ENCODE data around the gene IRS2. TPM values are rescaled to one million over a fixed set of nuclear protein-coding genes. Genes with fewer than 3 reads are reported as not detected.

Gene IRS2
- total RNA-seq, 1 experiment from 2014 or later: 9.2 TPM

DNA sequence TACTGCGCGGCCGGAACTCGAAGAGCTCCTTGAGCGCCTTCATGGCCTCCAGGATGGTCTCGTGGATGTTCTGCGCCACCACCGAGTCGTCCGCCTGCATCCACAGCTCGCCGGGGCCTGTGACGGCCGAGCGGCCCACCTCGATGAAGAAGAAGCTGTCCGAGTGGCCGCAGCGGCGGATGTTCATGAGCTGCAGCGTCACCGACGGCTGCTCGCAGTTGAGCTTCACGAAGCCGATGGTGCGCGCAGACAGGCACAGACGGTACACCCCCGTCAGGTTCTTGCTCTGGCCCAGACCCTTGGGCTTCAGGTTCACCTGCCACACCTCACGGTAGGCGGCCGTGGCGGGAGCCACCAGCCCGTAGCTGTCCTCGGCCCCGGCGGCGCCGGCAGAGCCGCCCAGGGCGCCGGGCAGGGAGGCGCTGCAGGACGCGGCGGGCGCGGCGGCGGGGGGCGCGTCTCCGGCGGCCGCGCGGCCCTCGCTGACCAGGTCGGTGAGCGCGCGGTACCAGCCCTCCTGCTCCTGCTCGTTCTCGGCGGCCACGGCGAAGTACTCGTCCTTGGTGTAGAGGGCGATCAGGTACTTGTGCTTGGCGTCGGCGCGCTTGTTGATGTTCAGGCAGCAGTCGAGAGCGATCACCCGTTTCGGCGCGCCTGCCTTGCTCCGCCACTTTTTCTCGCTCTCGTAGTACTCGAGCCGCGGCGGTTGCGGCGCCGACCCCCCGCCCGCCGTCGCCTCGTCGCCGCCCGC is 1.1 kb downstream of the IRS2 start:
- Histone ChIP-seq H3K4me1 (ENCODE audit: control insufficient read depth in 1 of 2, insufficient read depth in 2 of 2, low read length in 2 of 2) (peaks cover 0 to 14% of the 10 kb centered on the region in 2 experiments; a peak in 3 of 4 replicates), H3K36me3 (ENCODE audit: control insufficient read depth in 1 of 2, insufficient read depth in 2 of 2, low read length in 2 of 2) (0 out of 4 replicates have a peak, but pooled peaks cover 0 to 2% of the 10 kb centered on the region in 2 experiments), H3K4me2 (ENCODE audit: low read length) (peak overlapping the region; percentile 95), H3K9ac (ENCODE audit: low read length) (peak overlapping the region; percentile 62), H3K9me2 (ENCODE audit: insufficient read depth) (no peaks in the 10 kb centered on the region), H4K20me1 (ENCODE audit: insufficient read depth) (no peaks in the 10 kb centered on the region), H2AFZ (ENCODE audit: low read depth, low read length, poor library complexity, severe bottlenecking) (no peak overlapping the region), H3K27me3 (ENCODE audit: insufficient read depth, low read length) (no peaks in the 10 kb centered on the region), H3K4me3 (replicated peaks in 1 of 2; ENCODE audit: low read depth in 1 of 2, low read length in 2 of 2) (peak overlapping the region; percentile 45 to 65), H3K27ac (ENCODE audit: low read depth, low read length) (no peak overlapping the region; the same call in 1 of the 2 replicates), H3K79me2 (ENCODE audit: insufficient read depth, low read length) (peaks cover 15% of the 10 kb centered on the region; the same call in 1 of the 2 replicates), H3K9me3 (ENCODE audit: control insufficient read depth in 1 of 2, insufficient read depth in 1 of 2, low read depth in 1 of 2, low read length in 2 of 2) (no peaks in the 10 kb centered on the region)
- ChIA-PET POLR2A (interaction anchor here (0.6 kb wide), 1 partner anchor 318 kb away, joined by 3 read pairs; no protein-coding TSS in a partner anchor), CTCF (interaction anchor here (0.9 kb wide), 1 partner anchor 825 kb away, joined by 3 read pairs; no protein-coding TSS in a partner anchor), RAD21 (ENCODE audit: low non-redundant PET in 1 of 2, low total read pairs in 2 of 2, uncharacterized antibody in 2 of 2, unreplicated experiment in 2 of 2) (no interaction called here)
- TF ChIP-seq CEBPB (IDR thresholded peaks at IDR 0.05; ENCODE audit: low read depth): no peak
- TF ChIP-seq MAX (IDR thresholded peaks at IDR 0.05): peak; percentile 22; the same call in 1 of the 2 replicates
- TF ChIP-seq ELF1 (IDR thresholded peaks at IDR 0.05; ENCODE audit: borderline replicate concordance, low read depth): no peak
- TF ChIP-seq YY1 (IDR thresholded peaks at IDR 0.05; ENCODE audit: extremely low read depth, insufficient replicate concordance, low read depth, low read length): no peak
- TF ChIP-seq TCF7L2 (IDR thresholded peaks at IDR 0.05; ENCODE audit: borderline replicate concordance, extremely low read depth, insufficient read depth, insufficient read length): no peak
- TF ChIP-seq ZNF274 (IDR thresholded peaks at IDR 0.05; ENCODE audit: low read depth, low read length): no peak
- ATAC-seq (peak; percentile 9; the same call in 1 of the 2 replicates), DNase-seq (ENCODE audit: low read depth, low spot score) (no peak)
- intact Hi-C loops (cut with micrococcal nuclease): loop anchor here (2.0 kb wide), 1 partner anchor 641 kb away; no protein-coding TSS in a partner anchor
- BruUV-seq (replicated peaks): no TSS peak
